NCI-H1092 (cell line): ENCODE measurements around the gene ACOT7.
A peak's percentile ranks its signal among the peaks of the same experiment; 100 is the strongest.
"Not testable (repeated sequence)": the region's sequence is repeated elsewhere in the genome, so short reads cannot be mapped to it uniquely, and the experiment has no call there.

Experiments used
- DNase-seq: peaks from one replicate; lab custom pipeline; 2025; lab: John Stamatoyannopoulos, UW

Gene ACOT7

GRCh38 chr1:6310116-6310848 lies 83.3 kb downstream of the ACOT7 start:
- DNase-seq, result no peak

- DNase-seq, result no peak
Observed at GRCh38 chr1:6309564-6309963, 84.0 kb downstream of the ACOT7 start.

- DNase-seq, result no peak
Observed at GRCh38 chr1:6308449-6308848, 85.1 kb downstream of the ACOT7 start.

- DNase-seq, result not testable (repeated sequence)
Observed at GRCh38 chr1:6307682-6308081, 85.9 kb downstream of the ACOT7 start.

- no peak for DNase-seq
Observed at GRCh38 chr1:6307099-6307498, 86.5 kb downstream of the ACOT7 start.

- no peak for DNase-seq
Observed at GRCh38 chr1:6303397-6304012, 90.1 kb downstream of the ACOT7 start.

GRCh38 chr1:6302568-6302967 lies 91.0 kb downstream of the ACOT7 start:
- DNase-seq, result no peak

- no peak for DNase-seq
Observed at GRCh38 chr1:6301526-6301925, 92.0 kb downstream of the ACOT7 start.

- no peak for DNase-seq
Observed at GRCh38 chr1:6300342-6301048, 93.1 kb downstream of the ACOT7 start.

- DNase-seq, result no peak
Observed at GRCh38 chr1:6299557-6300165, 93.9 kb downstream of the ACOT7 start.

GRCh38 chr1:6298940-6299465 lies 94.6 kb downstream of the ACOT7 start:
- DNase-seq, result no peak

GRCh38 chr1:6298530-6298929 lies 95.0 kb downstream of the ACOT7 start:
- no peak for DNase-seq

- no peak for DNase-seq
Observed at GRCh38 chr1:6295910-6296309, 97.7 kb downstream of the ACOT7 start.

- DNase-seq, result no peak
Observed at GRCh38 chr1:6294890-6295556, 98.5 kb downstream of the ACOT7 start.

- no peak for DNase-seq
Observed at GRCh38 chr1:6294080-6294889, 99.3 kb downstream of the ACOT7 start.

- no peak for DNase-seq
Observed at GRCh38 chr1:6292102-6292501, 101.5 kb downstream of the ACOT7 start.

- DNase-seq, result no peak
Observed at GRCh38 chr1:6288665-6289064, 104.9 kb downstream of the ACOT7 start.

- DNase-seq, result no peak
Observed at GRCh38 chr1:6288026-6288425, 105.5 kb downstream of the ACOT7 start.

- DNase-seq, result peak; percentile 96
Observed at GRCh38 chr1:6287431-6287886, 106.1 kb downstream of the ACOT7 start.

- no peak for DNase-seq
Observed at GRCh38 chr1:6287029-6287428, 106.5 kb downstream of the ACOT7 start.

- DNase-seq, result no peak
Observed at GRCh38 chr1:6286266-6286665, 107.3 kb downstream of the ACOT7 start.
